GM21390 (cell line): ENCODE data around the gene CIDEB.
"Not testable (repeated sequence)": the region's sequence is repeated elsewhere in the genome, so short reads cannot be mapped to it uniquely, and the experiment has no call there.

Source experiments
- ATAC-seq: cut with Tn5 transposase; IDR thresholded peaks from one replicate; pipeline ENCODE4 v1.9.1; 2021; ENCODE audit not compliant: unreplicated experiment

CIDEB gene, protein sequence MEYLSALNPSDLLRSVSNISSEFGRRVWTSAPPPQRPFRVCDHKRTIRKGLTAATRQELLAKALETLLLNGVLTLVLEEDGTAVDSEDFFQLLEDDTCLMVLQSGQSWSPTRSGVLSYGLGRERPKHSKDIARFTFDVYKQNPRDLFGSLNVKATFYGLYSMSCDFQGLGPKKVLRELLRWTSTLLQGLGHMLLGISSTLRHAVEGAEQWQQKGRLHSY

DNA sequence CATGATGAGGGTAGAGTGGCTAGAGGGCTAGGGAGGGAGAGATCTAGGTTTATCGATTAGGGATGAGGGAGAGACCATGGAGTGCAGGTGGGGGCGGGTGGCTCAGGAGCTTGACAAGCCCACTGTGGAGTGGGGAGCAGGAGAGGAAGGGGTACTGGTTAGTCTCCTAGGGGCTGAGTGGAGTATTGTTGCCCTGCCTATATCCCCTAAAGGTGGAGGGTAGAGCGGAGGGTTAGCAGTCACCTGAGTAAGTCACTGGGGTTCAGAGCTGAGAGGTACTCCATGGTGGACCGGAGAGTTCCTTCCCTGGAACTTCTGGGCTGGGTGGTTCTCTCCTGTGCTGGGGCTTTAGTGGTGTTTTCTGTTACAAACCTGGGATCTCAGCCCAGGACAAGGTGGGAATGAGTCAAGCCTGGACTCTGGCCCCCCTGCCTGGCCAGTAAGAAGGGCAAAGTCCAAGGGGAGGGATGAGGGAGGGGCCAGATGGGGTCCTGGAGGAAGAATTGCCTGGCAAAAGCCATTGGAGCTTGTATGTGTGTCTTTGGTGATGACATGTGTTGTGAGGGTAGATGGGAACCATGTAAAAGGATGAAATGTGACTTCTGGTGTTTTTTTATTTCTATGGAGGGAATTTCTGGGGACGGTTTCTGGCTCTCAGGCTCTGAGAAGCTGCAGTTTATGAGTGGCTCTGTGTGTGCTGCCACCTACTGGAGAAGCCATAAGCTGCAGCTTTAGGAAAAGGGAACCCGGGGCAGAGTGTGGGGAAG is at the start of gene CIDEB:
Gene CIDEB (minus strand): TSS at position 403 of the 767 bp plus-strand sequence. CDS start 119 bp downstream, at position 284.
- no peak for ATAC-seq

GRCh38 chr14:24356208-24356607 is 48.4 kb upstream of the CIDEB start:
- no peak for ATAC-seq

GRCh38 chr14:24355009-24355408 is 47.2 kb upstream of the CIDEB start:
- no peak for ATAC-seq

DNA sequence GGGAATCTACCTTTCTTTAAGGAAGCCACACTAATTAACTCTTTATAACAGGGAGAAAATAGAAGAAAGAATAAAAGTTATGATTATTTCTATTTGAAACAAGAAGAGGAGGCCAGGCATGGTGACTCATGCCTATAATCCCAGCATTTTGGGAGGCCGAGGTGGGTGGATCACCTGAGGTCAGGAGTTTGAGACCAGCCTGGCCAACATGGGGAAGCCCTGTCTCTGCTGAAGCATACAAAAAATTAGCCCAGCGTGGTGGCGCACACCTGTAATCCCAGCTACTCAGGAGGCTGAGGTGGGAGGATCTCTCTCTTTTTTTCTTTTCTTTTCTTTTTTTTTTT is 46.7 kb upstream of the CIDEB start:
- ATAC-seq: not testable (repeated sequence)

DNA sequence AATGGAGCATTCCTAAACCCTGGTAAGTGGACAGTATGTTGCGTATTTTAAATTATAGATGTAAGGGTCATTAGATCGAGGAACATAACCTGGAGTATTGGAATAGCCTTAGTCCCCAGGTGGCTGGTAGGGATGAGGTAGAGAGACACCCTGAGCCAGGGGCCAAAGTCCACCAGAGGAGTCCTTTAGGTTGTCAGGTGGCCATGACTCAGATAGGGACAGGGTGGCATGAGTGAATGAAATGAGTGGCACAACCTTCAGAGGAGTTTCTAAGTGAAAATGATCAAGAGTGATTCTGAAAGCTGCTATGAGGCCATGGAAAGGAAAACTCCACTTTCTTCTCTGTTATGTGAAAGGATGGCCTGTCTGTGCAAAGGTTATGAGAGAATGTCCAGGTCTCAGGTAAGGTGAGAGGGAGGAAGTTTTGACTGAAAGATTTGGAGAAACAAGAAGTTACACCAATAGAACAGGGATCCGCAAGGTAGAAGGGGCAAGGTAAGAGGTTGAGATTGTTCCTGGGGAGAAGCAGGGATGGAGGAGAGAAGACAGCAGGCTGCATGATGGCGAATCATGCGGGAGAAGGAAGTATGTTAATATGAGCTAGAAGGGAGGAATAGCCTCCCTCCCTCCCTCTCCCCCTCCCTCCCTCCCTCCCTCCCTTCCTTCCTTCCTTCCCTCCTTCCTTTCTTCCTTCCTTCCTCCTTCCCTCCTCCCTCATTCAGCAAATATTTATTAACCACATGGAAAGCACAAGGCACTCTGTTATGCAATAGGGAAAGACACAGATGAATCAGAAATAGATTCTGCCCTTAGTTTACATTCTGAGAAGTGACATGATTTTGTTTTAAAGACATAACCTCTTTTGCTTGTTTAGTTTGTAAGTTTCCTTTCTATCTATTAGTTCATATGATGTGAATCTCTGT is 46.0 kb upstream of the CIDEB start:
- no peak for ATAC-seq

DNA sequence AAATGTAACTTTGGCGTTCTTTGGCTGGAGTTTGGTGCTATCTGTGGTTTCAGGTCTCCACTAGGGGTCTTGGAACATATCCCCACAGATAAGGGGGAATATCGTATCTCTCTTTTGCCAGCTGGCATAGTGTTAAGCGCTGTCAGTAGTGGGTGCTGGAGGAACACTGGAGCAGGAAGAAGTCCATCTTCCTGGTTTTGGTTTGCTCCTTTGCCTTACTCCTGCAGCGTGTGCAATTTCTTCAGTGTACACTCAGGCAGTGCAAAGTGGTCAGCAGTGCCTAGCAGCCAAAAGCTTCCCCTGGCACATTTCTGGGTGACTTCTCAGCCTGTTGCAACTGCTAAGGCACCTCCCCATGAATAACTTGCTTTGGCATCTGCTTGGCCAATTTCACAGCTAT is 43.7 kb upstream of the CIDEB start:
- ATAC-seq: no peak

GRCh38 chr14:24349742-24350141 is 42.0 kb upstream of the CIDEB start:
- no peak for ATAC-seq

- no peak for ATAC-seq
Measured at GRCh38 chr14:24348186-24348585, 40.4 kb upstream of the CIDEB start.

DNA sequence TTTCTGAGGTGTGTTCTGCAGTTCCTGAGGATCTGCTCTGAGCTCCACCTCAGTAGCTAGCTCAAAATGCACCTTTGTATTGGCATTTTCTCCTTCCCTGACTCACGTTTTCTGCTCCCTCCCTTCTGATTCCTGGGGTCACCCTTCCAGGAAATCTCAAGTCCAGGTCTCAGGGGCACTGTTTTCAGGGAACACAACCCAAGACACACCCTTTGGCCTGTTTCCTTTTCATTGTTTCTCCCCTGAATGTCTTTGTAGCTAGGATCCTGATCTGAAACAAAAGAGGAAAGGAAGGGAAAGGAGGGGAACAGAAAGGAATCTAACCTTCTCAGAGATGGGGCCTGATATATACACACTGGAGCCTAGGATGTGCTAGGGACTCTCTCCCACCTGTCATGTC is 39.4 kb upstream of the CIDEB start:
- no peak for ATAC-seq

DNA sequence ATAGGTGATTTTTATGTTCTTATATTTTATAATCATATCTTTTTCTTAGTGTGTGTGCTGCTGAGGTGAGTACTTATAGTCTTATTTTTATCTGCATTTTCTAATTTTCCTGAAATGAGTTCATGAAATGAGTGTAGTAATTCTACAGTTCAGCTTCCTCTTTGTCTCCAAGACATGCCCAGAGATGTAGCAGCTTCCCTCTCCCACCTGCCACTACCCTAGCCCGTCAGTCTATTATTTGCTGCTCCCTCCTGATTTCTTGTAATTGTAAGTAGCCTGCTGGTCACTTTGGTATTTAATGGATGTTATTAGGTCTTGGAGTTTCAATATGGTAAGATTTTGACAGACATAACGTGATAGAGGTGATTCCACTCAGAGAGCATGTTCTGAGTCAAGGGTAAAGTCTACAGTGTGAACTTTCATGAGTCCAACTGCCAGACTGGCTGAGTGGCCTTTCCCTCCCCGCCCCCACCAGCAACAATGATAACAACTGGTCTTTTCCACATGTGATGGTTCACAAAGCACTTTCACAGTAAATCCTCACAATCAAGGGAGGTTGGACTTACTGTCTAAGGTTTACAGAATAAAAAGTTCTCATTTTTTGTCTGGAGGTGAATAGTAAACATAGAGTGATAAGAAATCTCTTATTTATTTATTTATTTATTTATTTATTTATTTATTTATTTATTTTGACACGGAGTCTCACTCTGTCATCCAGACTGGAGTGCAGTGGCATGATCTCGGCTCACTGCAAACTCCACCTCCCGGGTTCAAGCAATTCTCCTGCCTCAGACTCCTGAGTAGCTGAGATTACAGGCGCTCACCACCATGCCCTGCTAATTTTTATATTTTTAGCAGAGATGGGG is 36.3 kb upstream of the CIDEB start:
- ATAC-seq: no peak

- no peak for ATAC-seq
Measured at GRCh38 chr14:24342889-24343288, 35.1 kb upstream of the CIDEB start.

DNA sequence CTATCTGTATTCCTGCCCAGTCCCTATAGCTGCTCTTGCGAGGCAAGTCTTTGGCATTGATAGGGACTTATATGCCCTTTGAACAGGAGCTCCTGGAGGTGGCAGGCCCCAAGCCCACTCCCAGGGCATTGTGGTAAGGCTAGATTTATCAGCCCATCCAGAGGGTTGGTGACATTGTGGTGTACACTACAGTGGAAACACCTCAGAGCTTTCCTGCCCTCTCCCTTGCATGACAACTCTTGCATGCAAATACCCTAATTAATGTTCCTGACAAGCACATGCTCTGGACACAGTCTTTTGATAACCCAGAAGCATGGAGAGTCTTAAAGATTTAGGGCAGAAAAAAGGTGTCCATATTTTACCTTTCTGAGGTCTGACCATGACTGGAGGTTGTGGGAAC is 32.8 kb upstream of the CIDEB start:
- ATAC-seq: no peak

GRCh38 chr14:24339284-24340151 is 31.7 kb upstream of the CIDEB start, which contains the start of gene RIPK3:
Gene RIPK3 (minus strand): TSS chr14:24339991. CDS start chr14:24339826, 165 bp downstream.
- ATAC-seq: peak; percentile 94

DNA sequence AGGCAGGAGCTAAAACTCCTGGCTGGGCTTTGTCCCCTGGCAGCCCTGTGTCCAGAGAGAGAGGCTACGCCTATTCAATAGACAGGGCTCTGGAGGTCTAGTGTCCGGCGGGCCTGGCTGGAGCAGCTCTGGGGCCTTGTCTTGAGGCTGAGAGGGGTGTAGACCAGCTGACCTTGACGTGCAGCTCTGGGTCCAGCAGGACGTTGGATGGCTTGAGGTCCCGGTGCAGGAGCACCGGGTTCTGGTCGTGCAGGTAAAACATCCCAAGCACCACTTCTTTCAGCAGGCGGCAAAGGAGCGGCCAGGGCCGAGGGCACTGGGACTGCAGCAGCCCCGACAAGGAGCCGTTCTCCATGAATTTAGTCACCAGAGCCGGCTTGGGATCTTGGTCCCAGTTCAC is 31.1 kb upstream of the CIDEB start:
- ATAC-seq: no peak

DNA sequence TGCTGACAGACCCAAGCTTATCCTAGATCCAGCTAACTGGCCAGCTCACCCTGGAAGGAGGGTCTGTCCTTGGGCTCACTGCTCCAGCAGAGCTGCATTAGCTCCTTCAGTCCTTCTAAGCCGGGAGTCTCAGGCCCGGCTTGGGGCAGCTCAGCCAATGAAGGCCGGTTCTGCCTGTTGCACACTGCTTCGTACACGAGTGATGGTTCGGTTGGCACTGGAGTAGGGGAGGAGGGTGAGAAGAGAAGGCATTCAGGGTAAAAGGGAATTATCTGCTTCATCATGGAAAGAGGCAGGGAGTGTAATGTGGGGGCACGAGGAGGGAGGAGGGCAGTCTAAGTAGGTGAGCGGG is 30.0 kb upstream of the CIDEB start:
- no peak for ATAC-seq

DNA sequence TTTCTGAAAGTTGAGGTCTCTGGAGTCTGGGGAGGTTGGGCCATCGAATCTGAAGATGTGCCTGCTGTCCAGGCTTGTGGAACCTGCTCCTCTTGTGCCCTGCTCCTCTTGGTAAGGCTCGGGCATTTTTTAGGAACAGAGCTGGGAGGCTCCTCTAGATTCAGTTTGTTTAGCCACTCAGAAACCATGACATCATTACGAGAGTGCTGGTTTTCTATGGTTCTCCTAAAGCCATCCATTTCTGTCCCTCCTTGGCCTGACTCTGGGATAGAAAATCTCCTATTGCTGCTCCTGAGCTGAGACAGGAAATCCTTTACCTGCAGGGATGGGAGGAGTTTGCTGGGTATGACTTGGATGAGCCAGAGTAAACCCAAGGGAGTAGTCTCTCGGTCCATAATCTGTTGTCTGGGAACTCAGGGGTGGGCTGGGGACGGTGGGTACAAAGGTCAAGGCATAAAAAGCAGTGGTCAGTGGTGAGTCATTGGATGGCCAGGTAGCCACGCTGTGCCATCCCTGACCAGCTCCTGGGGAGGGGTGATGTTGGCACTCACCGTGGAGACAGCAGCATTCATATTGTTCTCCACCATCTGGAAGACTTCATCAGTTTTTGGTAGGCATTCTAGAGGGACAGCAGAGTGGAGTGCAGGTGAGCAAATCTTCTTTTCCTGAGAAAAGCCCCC is 29.5 kb upstream of the CIDEB start:
- ATAC-seq: no peak

GRCh38 chr14:24335461-24336171 is 27.8 kb upstream of the CIDEB start:
- ATAC-seq: no peak

- no peak for ATAC-seq
Measured at GRCh38 chr14:24334431-24335291, 26.9 kb upstream of the CIDEB start, which contains the start of gene ADCY4. Gene ADCY4 (minus strand): TSS chr14:24335071. CDS start chr14:24334652, 419 bp downstream.
